Brain microvascular endothelial cell (primary cell): Measurements from ENCODE around the gene ADAM10.

ENCODE experiments used
- DNase-seq: peaks from one replicate; pipeline ENCODE4 v3.0.0-alpha.2; 2020
- H3K27ac ChIP-seq: fragments of 250-450 bp; sonication (Bioruptor Pico); 2 replicates; pipeline ENCODE4 v1.5.1; 2020; ENCODE audit warnings: mild to moderate bottlenecking, moderate library complexity
- H3K27me3 ChIP-seq: fragments of 250-450 bp; sonication (Bioruptor Pico); replicated peaks from 2 replicates; pipeline ENCODE4 v1.5.1; 2020; ENCODE audit warnings: mild to moderate bottlenecking
- H3K36me3 ChIP-seq: fragments of 250-450 bp; sonication (Bioruptor Pico); replicated peaks from 2 replicates; pipeline ENCODE4 v1.5.1; 2020; ENCODE audit warnings: mild to moderate bottlenecking
- H3K4me3 ChIP-seq: 2 replicates; pipeline ENCODE4 v1.5.1; 2011; ENCODE audit warnings: low read depth, mild to moderate bottlenecking, control low read depth, low read length, moderate library complexity
- CTCF ChIP-seq: IDR thresholded peaks from 2 replicates; pipeline ENCODE4 v1.5.1; 2011; ENCODE audit warnings: low read depth, mild to moderate bottlenecking, moderate library complexity, low read length, control low read depth, inconsistent platforms; ENCODE audit errors: missing control alignments
- in situ Hi-C: cut with HindIII; loops from 2 replicates; pipeline ENCODE4 v1.10.0; 2017; ENCODE audit warnings: low sequenced_read_pairs, low pct_ligation_motif_present

Gene ADAM10

GRCh38 chr15:58749532-58750337 is at the start of gene ADAM10:
Gene ADAM10, minus strand, starts transcription at chr15:58749707. Its CDS starts 173 bp downstream, at chr15:58749534.
- Histone ChIP-seq H3K4me3 (peak within 1 kb of the TSS; percentile 91), H3K36me3 (no peaks in the 10 kb centered on the region), H3K27ac (peak within 1 kb of the TSS; percentile 86), H3K27me3 (no peaks in the 10 kb centered on the region)
- no peak for TF ChIP-seq CTCF
- DNase-seq, result peak; percentile 97
- in situ Hi-C loops, result no loop called here

- no peak for DNase-seq
- in situ Hi-C loops, result no loop called here
- Histone ChIP-seq H3K4me3 (no peak overlapping the region), H3K27ac (no peak overlapping the region), H3K27me3 (no peaks in the 10 kb centered on the region), H3K36me3 (no peaks in the 10 kb centered on the region)
- no peak for TF ChIP-seq CTCF
Observed at GRCh38 chr15:58797505-58797904, 48.0 kb upstream of the ADAM10 start.

GRCh38 chr15:58795825-58796224 is 46.3 kb upstream of the ADAM10 start:
- no peak for TF ChIP-seq CTCF
- H3K27ac ChIP-seq, result no peak overlapping the region
- in situ Hi-C loops, result no loop called here

GRCh38 chr15:58793862-58794261 is 44.4 kb upstream of the ADAM10 start:
- DNase-seq, result no peak
- in situ Hi-C loops, result no loop called here
- no peak for TF ChIP-seq CTCF
- no peak overlapping the region for H3K4me3 ChIP-seq
- no peak overlapping the region for H3K27ac ChIP-seq
- no peaks in the 10 kb centered on the region for H3K36me3 ChIP-seq
- no peaks in the 10 kb centered on the region for H3K27me3 ChIP-seq

More at GRCh38 chr15:58795825-58796224, 46.3 kb upstream of the ADAM10 start:
- Histone ChIP-seq H3K4me3 (no peak overlapping the region), H3K27me3 (no peaks in the 10 kb centered on the region), H3K36me3 (no peaks in the 10 kb centered on the region)
- no peak for DNase-seq

- in situ Hi-C loops, result no loop called here
- TF ChIP-seq CTCF, result no peak
- H3K36me3 ChIP-seq, result no peaks in the 10 kb centered on the region
- no peak overlapping the region for H3K4me3 ChIP-seq
- H3K27ac ChIP-seq, result no peak overlapping the region
- DNase-seq, result no peak
- H3K27me3 ChIP-seq, result no peaks in the 10 kb centered on the region
Observed at GRCh38 chr15:58788056-58788710, 38.7 kb upstream of the ADAM10 start.
